Inflammatory macrophage treated with lipopolysaccharide for 1 hour (primary cell): ENCODE measurements around the gene LMTK3.
"Not testable (repeated sequence)": the region's sequence is repeated elsewhere in the genome, so short reads cannot be mapped to it uniquely, and the experiment has no call there.

Source experiments
- DNase-seq, 2 donors: peaks; one replicate each; pipeline ENCODE4 v3.0.0-alpha.2; 2020 to 2022

LMTK3 gene

GRCh38 chr19:48540110-48540509 is 28.5 kb upstream of the LMTK3 start:
- no peak for DNase-seq

GRCh38 chr19:48539503-48540096 is 28.0 kb upstream of the LMTK3 start:
- no peak for DNase-seq

DNA sequence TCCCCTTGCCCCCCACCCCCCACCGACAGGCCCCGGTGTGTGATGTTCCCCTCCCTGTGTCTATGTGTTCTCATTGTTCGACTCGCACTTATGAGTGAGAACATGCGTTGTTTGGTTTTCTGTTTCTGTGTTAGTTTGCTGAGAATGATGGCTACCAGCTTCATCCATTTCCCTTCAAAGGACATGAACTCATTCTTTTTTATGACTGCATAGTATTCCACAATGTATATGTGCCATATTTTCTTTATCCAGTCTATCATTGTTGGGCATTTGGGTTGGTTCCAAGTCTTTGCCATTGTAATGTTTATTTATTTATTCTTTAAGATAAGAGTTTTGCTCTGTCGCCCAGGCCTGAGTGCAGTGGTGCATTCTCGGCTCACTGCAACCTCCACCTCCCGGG is 26.4 kb upstream of the LMTK3 start:
- DNase-seq = not testable (repeated sequence)

GRCh38 chr19:48537541-48537940 is 25.9 kb upstream of the LMTK3 start:
- no peak for DNase-seq

- no peak for DNase-seq
These were observed 22.1 kb upstream of the LMTK3 start for GRCh38 chr19:48533770-48534169.

GRCh38 chr19:48530770-48531169 is 19.1 kb upstream of the LMTK3 start:
- no peak for DNase-seq

GRCh38 chr19:48530066-48530720 is 18.6 kb upstream of the LMTK3 start:
- DNase-seq = no peak

- DNase-seq = no peak
These were observed 17.5 kb upstream of the LMTK3 start for GRCh38 chr19:48529156-48529555.

GRCh38 chr19:48524732-48525131 is 13.1 kb upstream of the LMTK3 start:
- DNase-seq = no peak

DNA sequence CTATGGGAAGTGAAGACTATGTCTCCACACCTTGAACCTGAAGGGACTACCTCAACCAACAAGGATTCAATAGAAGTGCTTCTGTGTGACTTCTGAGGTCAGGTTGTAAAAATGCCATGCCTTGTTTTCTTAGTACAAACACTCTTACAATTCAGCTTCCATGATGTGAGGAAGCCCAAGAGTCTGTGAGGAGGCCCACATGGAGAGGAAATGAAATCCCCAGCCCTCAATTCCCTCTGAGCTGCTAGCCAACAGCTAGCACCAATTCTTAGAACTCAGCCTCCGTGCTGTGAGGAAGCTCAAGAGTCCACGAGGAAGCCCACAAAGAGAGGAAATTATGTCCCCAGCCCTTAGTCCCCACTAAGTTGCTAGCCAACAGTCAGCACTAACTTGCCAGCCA is 12.6 kb upstream of the LMTK3 start:
- DNase-seq = no peak

- DNase-seq = no peak
These were observed 8.5 kb upstream of the LMTK3 start for GRCh38 chr19:48520134-48520533.

- DNase-seq = not testable (repeated sequence)
These were observed 7.8 kb upstream of the LMTK3 start for GRCh38 chr19:48519426-48519825.

DNA sequence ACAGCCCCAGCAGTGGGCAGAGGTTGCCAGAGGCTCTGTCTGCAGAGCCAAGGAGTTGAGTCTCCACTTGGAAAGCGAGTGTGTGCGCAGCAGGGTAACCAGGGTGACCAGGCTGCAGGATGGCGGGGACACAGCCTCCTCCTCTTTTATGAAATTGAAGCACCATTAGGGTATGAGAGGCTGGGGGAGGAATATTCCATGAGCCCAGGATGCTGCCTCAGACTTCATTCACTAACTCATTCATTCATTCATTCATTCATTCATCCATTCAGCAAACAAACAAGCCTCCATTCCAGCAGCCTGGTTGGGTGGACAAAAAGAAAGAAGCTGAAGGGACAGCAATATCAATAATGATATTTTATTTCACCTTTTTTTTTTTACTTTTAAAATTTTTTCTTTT is 6.6 kb upstream of the LMTK3 start:
- no peak for DNase-seq

DNA sequence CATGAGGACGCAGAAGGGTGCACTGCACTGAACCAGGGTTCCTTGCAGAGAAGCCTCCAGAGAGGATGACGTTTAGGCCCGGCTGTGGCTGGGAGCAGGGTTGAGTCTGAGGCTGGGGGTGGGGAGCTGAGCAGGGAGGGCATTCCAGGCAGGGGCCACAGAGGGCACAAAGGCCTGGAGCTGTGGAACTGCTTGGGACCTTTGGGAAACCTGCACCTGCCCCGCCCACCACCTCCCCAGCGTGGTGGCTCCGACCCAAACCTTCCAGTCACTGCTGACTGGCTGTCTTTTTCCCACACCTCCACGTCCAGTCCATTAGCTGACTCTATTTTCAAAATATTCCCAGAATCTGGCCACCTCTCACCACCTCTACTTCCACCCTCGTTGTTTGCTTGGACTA is 4.9 kb upstream of the LMTK3 start:
- DNase-seq = no peak

DNA sequence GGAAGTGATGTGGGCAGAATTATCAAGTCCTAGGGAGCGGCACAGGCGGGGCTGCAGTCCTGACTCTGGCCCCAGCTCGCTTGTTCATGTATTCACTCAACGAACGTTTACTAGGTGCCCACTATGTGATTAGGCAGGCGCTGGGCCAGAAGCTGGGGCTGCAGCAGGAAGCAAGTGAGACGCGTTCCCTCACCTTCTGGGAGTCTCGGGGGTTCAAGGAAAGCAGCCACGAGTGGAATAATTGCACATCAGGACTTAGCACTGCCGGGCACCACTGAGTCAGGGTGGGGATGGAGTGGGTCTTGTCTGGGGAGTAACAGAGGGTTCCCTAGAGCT is 2.5 kb upstream of the LMTK3 start:
- no peak for DNase-seq

- peak; percentile 47 to 48 for DNase-seq
These were observed 1.9 kb upstream of the LMTK3 start for GRCh38 chr19:48513289-48514122.

GRCh38 chr19:48512504-48513288 is 1.1 kb upstream of the LMTK3 start:
- DNase-seq = peak in 1 of 2 donors; percentile 42

DNA sequence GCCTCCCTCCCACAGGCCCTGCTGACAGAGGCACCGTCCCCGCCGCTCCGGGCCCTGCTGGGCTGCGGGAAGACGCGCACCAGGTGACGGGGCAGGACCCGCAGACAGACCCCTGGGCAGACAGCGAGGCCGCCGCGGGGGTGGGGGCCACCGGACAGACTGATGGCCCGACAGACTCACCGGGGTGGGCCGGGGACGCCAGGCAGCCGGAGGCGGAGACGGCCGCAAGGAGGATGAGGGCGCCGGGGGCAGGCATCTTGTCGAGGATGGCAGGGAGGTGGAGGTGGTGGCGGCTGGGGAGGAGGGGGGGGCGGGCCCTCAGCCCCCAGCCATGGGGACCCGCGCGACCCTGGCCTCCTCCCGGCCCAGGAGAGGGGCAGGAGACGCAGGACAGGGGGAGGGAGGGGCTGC is 309 bp downstream of the LMTK3 start:
- DNase-seq = no peak

DNA sequence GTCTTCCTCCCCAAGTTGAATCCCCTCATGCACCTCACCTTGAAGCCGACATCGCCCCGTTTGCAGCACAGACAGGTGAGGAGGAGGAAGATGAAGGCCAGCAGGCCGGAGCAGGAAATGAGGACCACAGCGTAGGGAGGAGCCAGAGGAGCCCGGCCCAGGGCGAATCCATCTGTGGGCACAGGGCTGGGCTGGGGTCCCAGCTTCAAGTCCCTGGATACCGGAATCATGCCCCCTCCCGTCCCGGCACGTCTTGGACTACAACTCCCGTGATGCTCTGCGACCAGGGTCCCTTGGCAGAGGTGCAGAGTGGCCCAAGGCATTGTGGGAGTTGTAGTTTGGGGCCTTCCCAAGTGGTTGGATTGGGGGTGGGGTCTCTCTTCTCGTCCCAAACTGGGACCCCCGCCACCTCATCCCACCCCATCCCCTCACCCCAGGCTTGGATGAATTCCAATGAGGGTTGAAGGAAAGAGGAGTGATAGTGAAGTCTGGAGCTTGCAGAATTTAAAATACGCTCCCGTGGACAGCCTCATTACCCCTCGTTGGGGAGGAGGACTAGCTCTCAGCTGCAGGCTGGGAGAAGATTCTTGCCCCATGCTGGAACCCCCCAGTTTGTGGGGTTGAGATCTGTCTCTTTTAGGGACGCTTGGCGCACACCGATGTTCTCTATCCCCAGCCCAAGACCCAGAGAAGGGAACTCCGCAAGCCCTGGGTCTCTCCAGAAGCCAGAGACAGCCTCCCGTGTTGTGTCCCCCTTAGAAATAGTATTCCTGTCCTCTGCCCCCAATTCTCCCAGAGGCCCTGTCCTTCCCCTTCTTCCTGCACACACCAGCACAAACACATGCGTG is 990 bp downstream of the LMTK3 start:
- peak in 1 of 2 donors; percentile 56 for DNase-seq

DNA sequence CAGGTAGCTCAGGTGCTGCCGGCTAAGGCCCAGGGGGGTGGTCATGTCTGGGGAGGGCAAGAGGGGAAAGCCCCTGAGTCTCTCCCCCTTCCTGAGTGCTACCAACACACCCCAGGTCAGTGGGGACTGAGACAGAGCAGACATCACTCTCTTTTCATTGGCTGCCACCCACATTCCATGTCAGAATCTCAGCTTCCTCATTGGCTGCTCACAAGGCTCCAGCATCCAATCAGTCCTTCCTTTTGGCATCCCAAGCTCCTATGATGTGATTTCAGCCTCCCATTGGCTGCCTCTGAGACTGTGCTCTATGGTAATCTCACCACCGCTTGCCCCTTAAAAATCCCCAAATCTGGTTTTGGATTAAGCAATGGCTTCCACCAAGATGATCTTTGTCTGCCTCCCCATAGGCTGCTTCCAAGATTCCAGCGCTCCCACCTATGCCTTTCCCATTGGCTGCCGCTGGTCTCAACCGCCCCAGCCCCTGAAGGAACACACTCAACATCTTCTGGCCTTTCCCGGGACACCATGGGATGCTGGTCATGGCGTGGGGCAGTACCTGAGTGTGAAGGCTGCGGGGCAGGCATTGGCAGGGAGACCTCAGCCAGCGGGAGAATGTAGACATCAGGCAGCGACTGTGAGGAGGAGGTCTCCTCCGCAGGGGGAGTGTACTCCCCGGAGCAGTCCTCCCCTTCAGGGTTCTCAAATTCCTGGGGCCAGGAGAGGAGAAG is 2.0 kb downstream of the LMTK3 start:
- peak in 1 of 2 donors; percentile 23 for DNase-seq

DNA sequence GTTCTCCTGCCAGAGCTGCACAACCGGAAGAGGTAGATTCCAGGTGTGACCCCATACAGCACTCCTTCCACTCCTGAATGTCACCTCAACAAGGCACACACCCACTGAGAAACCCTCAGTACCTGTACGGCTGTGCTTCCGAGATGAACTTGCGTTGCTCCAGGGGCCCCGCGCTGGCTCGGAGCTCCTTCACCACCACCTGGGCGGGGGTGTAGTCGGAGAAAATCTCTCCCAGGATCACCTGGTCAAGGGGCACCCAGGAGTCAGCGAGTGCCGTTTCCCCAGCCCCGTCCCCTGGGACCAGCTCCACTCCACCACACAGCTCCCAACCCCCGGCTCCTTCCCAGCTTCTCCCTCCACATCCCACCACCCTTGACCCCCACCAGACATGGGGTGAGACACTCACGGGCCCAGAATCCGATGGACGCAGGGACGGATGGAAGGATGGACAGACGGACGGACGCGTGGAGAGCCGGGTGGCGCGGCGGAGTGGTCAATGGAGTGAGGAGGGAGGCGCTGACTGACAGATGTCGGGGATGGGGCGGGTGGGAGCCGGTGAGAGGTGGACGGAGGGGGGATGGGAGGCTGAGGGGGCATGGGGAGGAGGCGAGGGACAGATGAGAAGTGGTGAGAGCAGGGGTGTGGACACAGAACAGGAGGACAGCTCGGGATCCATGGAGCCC is 2.8 kb downstream of the LMTK3 start:
- DNase-seq = no peak
